Adrenal gland (tissue), 12 donors: ENCODE results near the gene RND3. TPM values are rescaled to one million over a fixed set of nuclear protein-coding genes. Genes with fewer than 3 reads are reported as not detected.

Source experiments
- DNase-seq, 7 donors: peaks; one replicate each; pipeline ENCODE4 v3.0.0-alpha.2; 2019 to 2020
- H3K27ac ChIP-seq, 5 donors: fragments of 200-600 bp; sonication (generic) in 4 of 5; 1 replicate in 3 of 5; 2 replicates in 2 of 5; pipeline versions ENCODE4 v1.5.1 to v1.8.0; 2016 to 2020; ENCODE audit warnings: mild to moderate bottlenecking in 1 of 5
- H3K27me3 ChIP-seq: fragments of 200-600 bp; 2 replicates; pipeline ENCODE4 v1.8.0; 2021
- H3K36me3 ChIP-seq, 2 donors: fragments of 200-600 bp; replicated peaks in 1 of 2; 1 replicate in 1 of 2; 2 replicates in 1 of 2; pipeline versions ENCODE4 v1.5.1 to v1.8.0; 2018 to 2022
- H3K4me1 ChIP-seq, 2 donors: fragments of 200-600 bp; replicated peaks in 1 of 2; 1 replicate in 1 of 2; 2 replicates in 1 of 2; pipeline versions ENCODE4 v1.5.1 to v1.8.0; 2018 to 2021
- H3K4me3 ChIP-seq, 4 donors: fragments of 200-600 bp; sonication (generic) in 3 of 4; one replicate each; pipeline ENCODE4 v1.5.1; 2016 to 2018
- H3K9me3 ChIP-seq, 3 donors: fragments of 200-600 bp; sonication (generic) in 1 of 3; replicated peaks in 1 of 3; 1 replicate in 2 of 3; 2 replicates in 1 of 3; pipeline versions ENCODE4 v1.5.1 to v1.8.0; 2016 to 2021
- POLR2A ChIP-seq, 2 donors: fragments of 450-650 bp; IDR thresholded peaks; one replicate each; pipeline ENCODE4 v1.6.1; 2017; ENCODE audit warnings: antibody characterized with exemption in 2 of 2, mild to moderate bottlenecking in 2 of 2, moderate library complexity in 1 of 2
- WGBS, 4 donors: extraction: QIAGEN DNeasy Blood & Tissue Kit in 2 of 4; methylation state at CpG; one replicate each; pipeline versions ENCODE4 v1.1.5 to v1.1.7; 2013 to 2017; 5-methylcytosine and 5-hydroxymethylcytosine counted together
- intact Hi-C, 2 donors: fragments of 100-400 bp; cut with DNase I; formaldehyde crosslinking; loops; one replicate each; pipeline versions ENCODE4 v1.14.1 to v1.15.0; 2022 to 2023
- polyA plus RNA-seq, 3 donors: library from polyadenylated mRNA; stranded (reverse); fragments of 200-250 nt in 2 of 3; fragments of 350-450 nt in 1 of 3; fragmentation: Illumina TruSeq in 1 of 3; extraction: RNeasy Lipid Tissue Mini Kit (QIAGEN cat#74804) in 1 of 3; gene quantifications; one replicate each; pipeline ENCODE4 v1.2.3, GENCODE V29; 2013 to 2014
- total RNA-seq, 9 donors: library from RNA; depleted of rRNA in 4 of 9; stranded (reverse); fragments of >200 nt in 4 of 9; fragments of 120-200 nt in 1 of 9; fragmentation: NEBNext Ultra II Directional in 1 of 9; extraction: Animal tissue kit (Norgen Biotek cat#: 25700) in 1 of 9; gene quantifications; one replicate each; pipeline versions ENCODE4 v1.1.0 to v1.2.4, GENCODE V29; 2013 to 2023
- TF ChIP-seq, protein P1 (sequence below), 6 experiments: fragments of 450-650 bp in 4 of 6; fragments of 200-600 bp in 2 of 6; sonication (generic) in 1 of 6; IDR thresholded peaks; 1 replicate in 5 of 6; 2 replicates in 1 of 6; pipeline versions ENCODE4 v1.5.1 to v1.8.0; 2016 to 2021; ENCODE audit warnings: antibody characterized with exemption in 6 of 6, mild to moderate bottlenecking in 2 of 6, moderate library complexity in 1 of 6
- donor health status: healthy with polysubstance abuse.
- donor health status: Bipolar disorder and iron deficiency.
- donor health status: DM: yes; HTN: yes; CAD: no.
- donor health status: DM: no; HTN: no; CAD: no.
- donor health status: DM: no; HTN: no; CAD: no.
- donor health status: DM: yes; HTN: yes; CAD: no.

The RND3 gene
- total and polyA plus RNA-seq, 12 donors: 25.3 to 118 (median 52.4) TPM

DNA sequence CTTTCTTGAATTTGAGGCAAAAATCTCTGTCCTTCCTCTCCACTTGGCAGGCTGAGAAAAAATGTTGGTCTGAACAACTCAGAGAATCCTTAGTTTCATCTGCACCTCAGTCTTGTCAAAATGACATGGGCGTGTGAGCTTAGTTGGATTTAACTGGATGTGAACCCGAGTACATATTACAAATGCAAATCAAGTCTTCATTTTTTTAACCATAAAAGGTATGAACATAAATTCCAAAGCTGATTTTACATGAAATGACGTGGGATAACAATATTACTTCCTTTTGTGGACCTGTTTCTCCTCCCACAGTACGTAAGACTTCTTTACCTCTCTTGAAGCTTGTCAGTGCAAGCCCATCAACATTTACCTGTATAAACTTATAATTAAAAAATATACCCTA is 32.6 kb upstream of the RND3 start:
- WGBS, 4 donors: 82 to 91% (median 89%) methylated on average over 4 of the region's 4 CpGs

DNA sequence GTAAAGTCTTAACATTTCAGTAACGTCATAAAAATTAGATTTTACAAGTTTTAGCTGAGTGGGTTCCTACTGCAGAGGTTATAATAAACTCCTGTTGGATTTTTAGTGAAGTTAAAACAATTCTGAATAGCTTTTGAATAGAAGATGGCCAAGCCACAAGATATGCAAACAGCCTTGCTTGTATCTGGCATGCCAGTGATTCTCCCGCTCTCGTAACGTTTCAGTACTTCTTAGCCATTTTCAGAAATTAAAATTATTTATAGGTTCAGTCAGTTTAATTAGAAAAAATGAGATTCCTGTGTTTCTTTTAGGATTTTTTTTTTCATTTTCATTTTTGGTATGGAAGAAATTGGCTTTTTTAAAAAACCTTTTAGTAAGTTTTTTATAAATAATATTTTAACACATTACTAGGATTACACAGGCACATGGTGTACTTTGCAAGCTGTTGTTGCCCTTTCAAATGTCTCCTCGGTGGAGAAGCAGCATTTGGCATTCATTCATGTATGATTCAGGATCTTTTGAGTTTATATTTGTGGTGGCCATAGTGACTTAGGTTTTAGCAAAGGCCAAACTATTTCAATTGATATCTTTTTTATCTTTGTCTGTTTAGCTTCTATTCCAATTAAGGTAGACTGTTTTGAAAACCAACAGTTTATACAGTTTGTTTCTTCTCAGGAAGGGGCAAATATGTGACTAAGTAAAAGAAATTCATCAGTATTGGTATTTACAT is 30.6 kb upstream of the RND3 start:
- Histone ChIP-seq H3K27ac (no peak overlapping the region), H3K4me1 (no peaks in the 10 kb centered on the region), H3K27me3 (no peaks in the 10 kb centered on the region), H3K4me3 (no peak overlapping the region), H3K36me3 (no peaks in the 10 kb centered on the region), H3K9me3 (no peaks in the 10 kb centered on the region)
- intact Hi-C loops: no loop called here
- DNase-seq: no peak
- WGBS, 4 donors: 72 to 76% (median 74%) methylated on average over 5 of the region's 5 CpGs
- TF ChIP-seq POLR2A (IDR thresholded peaks at IDR 0.05): no peak
- TF ChIP-seq, protein P1, sequence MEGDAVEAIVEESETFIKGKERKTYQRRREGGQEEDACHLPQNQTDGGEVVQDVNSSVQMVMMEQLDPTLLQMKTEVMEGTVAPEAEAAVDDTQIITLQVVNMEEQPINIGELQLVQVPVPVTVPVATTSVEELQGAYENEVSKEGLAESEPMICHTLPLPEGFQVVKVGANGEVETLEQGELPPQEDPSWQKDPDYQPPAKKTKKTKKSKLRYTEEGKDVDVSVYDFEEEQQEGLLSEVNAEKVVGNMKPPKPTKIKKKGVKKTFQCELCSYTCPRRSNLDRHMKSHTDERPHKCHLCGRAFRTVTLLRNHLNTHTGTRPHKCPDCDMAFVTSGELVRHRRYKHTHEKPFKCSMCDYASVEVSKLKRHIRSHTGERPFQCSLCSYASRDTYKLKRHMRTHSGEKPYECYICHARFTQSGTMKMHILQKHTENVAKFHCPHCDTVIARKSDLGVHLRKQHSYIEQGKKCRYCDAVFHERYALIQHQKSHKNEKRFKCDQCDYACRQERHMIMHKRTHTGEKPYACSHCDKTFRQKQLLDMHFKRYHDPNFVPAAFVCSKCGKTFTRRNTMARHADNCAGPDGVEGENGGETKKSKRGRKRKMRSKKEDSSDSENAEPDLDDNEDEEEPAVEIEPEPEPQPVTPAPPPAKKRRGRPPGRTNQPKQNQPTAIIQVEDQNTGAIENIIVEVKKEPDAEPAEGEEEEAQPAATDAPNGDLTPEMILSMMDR (IDR thresholded peaks at IDR 0.05): no peak

More for the DNA sequence above, 32.6 kb upstream of the RND3 start:
- Histone ChIP-seq H3K4me3 (no peak overlapping the region), H3K36me3 (no peaks in the 10 kb centered on the region), H3K9me3 (no peaks in the 10 kb centered on the region), H3K27ac (no peak overlapping the region), H3K4me1 (no peaks in the 10 kb centered on the region), H3K27me3 (no peaks in the 10 kb centered on the region)
- no peak for DNase-seq
- TF ChIP-seq, protein P1 (IDR thresholded peaks at IDR 0.05): no peak
- no peak for TF ChIP-seq POLR2A (IDR thresholded peaks at IDR 0.05)
- intact Hi-C loops: no loop called here

DNA sequence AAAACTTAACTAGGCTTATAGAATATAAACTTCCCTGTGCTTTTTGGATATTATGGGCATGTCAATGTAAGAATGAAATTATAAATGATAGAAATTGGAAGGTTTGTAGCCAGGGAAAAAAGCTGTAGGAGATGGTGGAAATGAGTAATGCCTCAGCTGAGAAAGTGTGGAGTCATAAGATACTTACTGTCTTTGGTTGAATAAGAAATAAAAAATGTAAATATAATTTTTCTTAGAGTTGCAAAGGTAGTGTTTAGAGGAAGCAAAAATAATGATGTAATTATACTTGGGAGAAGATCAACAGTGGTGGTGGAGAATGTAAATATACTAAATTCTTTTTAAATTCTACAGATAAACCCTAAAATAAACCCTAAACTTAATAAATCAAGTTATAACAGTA is 26.2 kb upstream of the RND3 start:
- Histone ChIP-seq H3K27me3 (no peaks in the 10 kb centered on the region), H3K4me1 (no peaks in the 10 kb centered on the region), H3K9me3 (no peaks in the 10 kb centered on the region), H3K4me3 (no peak overlapping the region), H3K27ac (no peak overlapping the region), H3K36me3 (no peaks in the 10 kb centered on the region)
- intact Hi-C loops: no loop called here
- no peak for DNase-seq
- TF ChIP-seq, protein P1 (IDR thresholded peaks at IDR 0.05): no peak
- no peak for TF ChIP-seq POLR2A (IDR thresholded peaks at IDR 0.05)

DNA sequence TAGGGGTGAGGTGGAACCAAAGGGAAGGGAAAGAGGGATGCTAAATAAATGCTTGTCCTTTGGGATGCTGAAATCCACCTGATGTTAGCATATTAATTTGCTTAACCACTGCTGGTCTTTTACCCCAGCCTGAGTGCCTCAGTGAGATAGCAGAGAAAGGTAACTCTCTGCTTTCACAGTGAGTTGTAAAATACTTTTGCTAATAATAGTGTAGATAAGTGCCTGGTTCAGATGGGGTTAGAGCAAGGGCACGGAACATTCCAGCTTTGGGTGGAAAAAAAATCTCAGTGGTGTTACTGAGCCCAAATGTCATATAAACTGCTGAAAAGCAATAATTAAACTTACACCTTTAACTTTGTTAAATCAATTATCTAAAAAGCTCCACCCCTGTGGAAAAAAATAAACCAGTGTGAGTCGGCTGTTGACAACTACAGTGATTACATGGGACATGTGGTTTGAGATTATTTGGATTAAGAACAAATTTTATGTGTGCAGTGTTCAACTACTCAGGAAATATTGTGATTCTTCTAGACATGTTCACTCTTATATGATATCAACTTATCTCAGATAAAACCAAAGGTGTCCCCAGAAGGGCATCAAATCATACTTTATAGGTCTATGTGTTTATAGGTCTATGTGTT is 21.1 kb upstream of the RND3 start:
- TF ChIP-seq, protein P1 (IDR thresholded peaks at IDR 0.05): no peak
- TF ChIP-seq POLR2A (IDR thresholded peaks at IDR 0.05): no peak
- H3K27ac ChIP-seq: no peak overlapping the region
- no peaks in the 10 kb centered on the region for H3K27me3 ChIP-seq
- H3K9me3 ChIP-seq: no peaks in the 10 kb centered on the region
- H3K4me3 ChIP-seq: no peak overlapping the region
- no peaks in the 10 kb centered on the region for H3K36me3 ChIP-seq
- no peaks in the 10 kb centered on the region for H3K4me1 ChIP-seq
- intact Hi-C loops: no loop called here
- DNase-seq: no peak
- WGBS, 4 donors: 74 to 81% (median 77%) methylated on average over 2 of the region's 2 CpGs
